ENCODE results near the gene HS3ST3A1.

- no peak for TF ChIP-seq POLR2A (IDR thresholded peaks at IDR 0.05)
- TF ChIP-seq CTCF (IDR thresholded peaks at IDR 0.05): no peak
Observed at GRCh38 chr17:13599864-13600263, 1.9 kb downstream of the HS3ST3A1 start.
